ENCODE results near the gene PDXK. TPM values are rescaled to one million over a fixed set of nuclear protein-coding genes. Genes with fewer than 3 reads are reported as not detected.

The PDXK gene
- total and polyA plus RNA-seq, 10 of the 15 experiments (the other 5 are each of a cell fraction or from before 2014, with no cell fraction given): 3.7 to 141 (median 60.0) TPM

- H3K9me3 ChIP-seq (replicated peaks; ENCODE audit: control insufficient read depth, insufficient read depth, low read length): no peaks in the 10 kb centered on the region
- intact Hi-C loops (cut with micrococcal nuclease; ENCODE audit: unreplicated experiment) (no loop called here), in situ Hi-C loops (cut with MboI) (loop anchor here (25.0 kb wide), 1 partner anchor 1481 kb away; the partner anchor contains the start of gene ABCG1)
- POLR2A ChIA-PET: no interaction called here
- DNase-seq (ENCODE audit: low read depth, low spot score) (no peak), FAIRE-seq (no peak), ATAC-seq (no peak)
- no peak overlapping the region for H2AFZ ChIP-seq (ENCODE audit: control insufficient read depth, low read depth, low read length)
- WGBS (ENCODE audit: insufficient coverage, insufficient replicate concordance, low lambda C conversion rate, missing lambda C conversion rate): 94% methylated on average over 8 of the region's 8 CpGs
- H4K20me1 ChIP-seq (ENCODE audit: control insufficient read depth, insufficient read depth): peaks cover 2% of the 10 kb centered on the region; the same call in 1 of the 2 replicates
- H3K79me2 ChIP-seq (ENCODE audit: control insufficient read depth, insufficient read depth, low read length): no peaks in the 10 kb centered on the region
- TF ChIP-seq MTA3 (IDR thresholded peaks at IDR 0.05; ENCODE audit: borderline replicate concordance, low read length) (no peak), EED (IDR thresholded peaks at IDR 0.05; ENCODE audit: low read depth) (no peak), TCF12 (IDR thresholded peaks at IDR 0.05; ENCODE audit: low read depth, low read length) (no peak), PKNOX1 (IDR thresholded peaks at IDR 0.05) (no peak), NFIC (IDR thresholded peaks at IDR 0.05; ENCODE audit: low read depth, low read length) (no peak), RELB (IDR thresholded peaks at IDR 0.05; ENCODE audit: low read depth) (no peak), SUZ12 (IDR thresholded peaks at IDR 0.05; ENCODE audit: unreplicated experiment) (no peak), RBBP5 (conservative IDR thresholded peaks at IDR 0.05) (no peak), CEBPB (IDR thresholded peaks at IDR 0.05; ENCODE audit: borderline replicate concordance in 1 of 2, low read depth in 2 of 2, low read length in 2 of 2) (no peak), CBFB (IDR thresholded peaks at IDR 0.05; ENCODE audit: low read depth) (no peak)
- no peaks in the 10 kb centered on the region for H3K27me3 ChIP-seq (replicated peaks in 1 of 2; ENCODE audit: control insufficient read depth in 2 of 2, insufficient read depth in 2 of 2, low read length in 1 of 2)
- RAD21 ChIA-PET (ENCODE audit: unreplicated experiment): no interaction called here
- CTCF ChIA-PET: no interaction called here
- no peak overlapping the region for H3K9ac ChIP-seq (ENCODE audit: control insufficient read depth, insufficient read depth, low read length)
- H3K4me1 ChIP-seq (ENCODE audit: control insufficient read depth, insufficient read depth, low read length): no peaks in the 10 kb centered on the region
- H3K4me2 ChIP-seq (ENCODE audit: control insufficient read depth, insufficient read depth): no peak overlapping the region
- no peak overlapping the region for H3K27ac ChIP-seq (ENCODE audit: control insufficient read depth, insufficient read depth)
- no peak overlapping the region for H3K4me3 ChIP-seq
- SMC1A ChIA-PET (ENCODE audit: uncharacterized antibody, unreplicated experiment): no interaction called here
- peaks cover 13 to 36% of the 10 kb centered on the region in 2 experiments for H3K36me3 ChIP-seq (ENCODE audit: control insufficient read depth in 2 of 2, insufficient read depth in 2 of 2, low read length in 1 of 2)
- no TSS peak for BruUV-seq (replicated peaks)
Observed at GRCh38 chr21:43692949-43693348, 26.0 kb upstream of the PDXK start.

Data from GM12878 (cell line).